Keratinocyte (primary cell): Measurements from ENCODE around the gene FDCSP. TPM values are rescaled to one million over a fixed set of nuclear protein-coding genes. Genes with fewer than 3 reads are reported as not detected.
"Not testable (repeated sequence)": the region's sequence is repeated elsewhere in the genome, so short reads cannot be mapped to it uniquely, and the experiment has no call there.

Experiments
- DNase-seq: peaks from one replicate; pipeline ENCODE4 v3.0.0-alpha.2; 2011; ENCODE audit warnings: low read depth, missing footprints, low spot score
- FAIRE-seq: peaks from 2 replicates; lab custom pipeline; 2011; peaks lifted over from hg19 to GRCh38; lab: Jason Lieb, UNC
- H2AFZ ChIP-seq: 2 replicates; pipeline ENCODE4 v1.6.0; 2012; ENCODE audit warnings: low read length, control low read depth, inconsistent platforms; ENCODE audit not compliant: control insufficient read depth
- H3K27ac ChIP-seq: 2 replicates; pipeline ENCODE4 v1.5.1; 2011; ENCODE audit warnings: low read length; ENCODE audit not compliant: control insufficient read depth, insufficient read depth
- H3K27me3 ChIP-seq: 3 replicates; pipeline ENCODE4 v1.6.0; 2011; ENCODE audit warnings: low read length; ENCODE audit not compliant: control insufficient read depth, insufficient read depth; ENCODE audit errors: extremely low read depth
- H3K36me3 ChIP-seq, 2 experiments: 2 replicates in 1 of 2; 3 replicates in 1 of 2; pipeline ENCODE4 v1.5.1; 2011; ENCODE audit warnings: low read length in 2 of 2, mild to moderate bottlenecking in 1 of 2; ENCODE audit not compliant: control insufficient read depth in 2 of 2, insufficient read depth in 2 of 2; ENCODE audit errors: extremely low read depth in 1 of 2
- H3K4me1 ChIP-seq: 3 replicates; pipeline ENCODE4 v1.5.1; 2011; ENCODE audit warnings: low read length; ENCODE audit not compliant: control insufficient read depth, insufficient read depth; ENCODE audit errors: extremely low read depth
- H3K4me2 ChIP-seq: 3 replicates; pipeline ENCODE4 v1.6.0; 2011; ENCODE audit warnings: low read depth, low read length; ENCODE audit not compliant: control insufficient read depth, insufficient read depth; ENCODE audit errors: extremely low read depth
- H3K4me3 ChIP-seq, 3 experiments: fragments of 200-600 bp in 1 of 3; sonication (generic) in 1 of 3; 2 replicates in 2 of 3; 3 replicates in 1 of 3; pipeline ENCODE4 v1.5.1; 2011 to 2016; ENCODE audit warnings: low read length in 3 of 3, mild to moderate bottlenecking in 3 of 3, control low read depth in 2 of 3, inconsistent platforms in 1 of 3, low read depth in 1 of 3, mixed read lengths in 1 of 3, mixed run types in 1 of 3, moderate library complexity in 1 of 3; ENCODE audit not compliant: control insufficient read depth in 2 of 3, insufficient read depth in 2 of 3; ENCODE audit errors: extremely low read depth in 1 of 3
- H3K79me2 ChIP-seq: 2 replicates; pipeline ENCODE4 v1.6.0; 2012; ENCODE audit warnings: low read length; ENCODE audit not compliant: control insufficient read depth, insufficient read depth
- H3K9ac ChIP-seq: 3 replicates; pipeline ENCODE4 v1.6.0; 2011; ENCODE audit warnings: low read length; ENCODE audit not compliant: control insufficient read depth, insufficient read depth; ENCODE audit errors: extremely low read depth
- H3K9me1 ChIP-seq: 3 replicates; pipeline ENCODE4 v1.6.0; 2011; ENCODE audit warnings: low read length; ENCODE audit not compliant: control insufficient read depth, insufficient read depth; ENCODE audit errors: extremely low read depth
- H3K9me3 ChIP-seq: 2 replicates; pipeline ENCODE4 v1.5.1; 2012; ENCODE audit warnings: low read depth, low read length; ENCODE audit not compliant: control insufficient read depth
- H4K20me1 ChIP-seq: 3 replicates; pipeline ENCODE4 v1.6.0; 2011; ENCODE audit warnings: low read length; ENCODE audit not compliant: control insufficient read depth, insufficient read depth; ENCODE audit errors: extremely low read depth
- dilution Hi-C: fragments of 300-500 bp; cut with MboI; formaldehyde crosslinking; loops from one replicate; pipeline ENCODE4 v1.7.0; 2020; ENCODE audit warnings: low sequenced_read_pairs; ENCODE audit not compliant: extremely low pct_ligation_motif_present
- polyA plus RNA-seq, 5 experiments: library from polyadenylated mRNA; depleted of rRNA in 3 of 5; stranded (reverse) in 3 of 5; stranded (forward) in 1 of 5; unstranded in 1 of 5; fragments of >200 nt; gene quantifications; 1 replicate in 1 of 5; 2 replicates in 3 of 5; 3 replicates in 1 of 5; pipeline versions ENCODE4 v1.2.1 to v1.2.3, GENCODE V29; 2011 to 2012; ENCODE audit warnings: missing spikeins in 2 of 5, low read depth in 1 of 5, low replicate concordance in 1 of 5

FDCSP gene
- polyA plus RNA-seq, 1 donor (not counting 4 experiments of a cell fraction or from before 2014, with no cell fraction given) = not detected

GRCh38 chr4:70216550-70216949 is 9.4 kb upstream of the FDCSP start:
- H3K4me1 ChIP-seq, H3K9me1 ChIP-seq, H3K9ac ChIP-seq, H3K27me3 ChIP-seq, H2AFZ ChIP-seq, dilution Hi-C loops, H3K4me3 ChIP-seq, H3K79me2 ChIP-seq, DNase-seq, H3K9me3 ChIP-seq, H3K4me2 ChIP-seq, H3K27ac ChIP-seq, H3K36me3 ChIP-seq, H4K20me1 ChIP-seq, FAIRE-seq: not testable (repeated sequence)

GRCh38 chr4:70221389-70221788 is 4.5 kb upstream of the FDCSP start:
- H3K9ac ChIP-seq, H3K79me2 ChIP-seq, H2AFZ ChIP-seq, H4K20me1 ChIP-seq, H3K4me3 ChIP-seq, H3K27ac ChIP-seq, FAIRE-seq, H3K4me2 ChIP-seq, H3K27me3 ChIP-seq, H3K9me1 ChIP-seq, dilution Hi-C loops, H3K9me3 ChIP-seq, H3K36me3 ChIP-seq, H3K4me1 ChIP-seq, DNase-seq: not testable (repeated sequence)

- H2AFZ ChIP-seq, H3K36me3 ChIP-seq, H3K4me3 ChIP-seq, DNase-seq, H3K9me1 ChIP-seq, H3K79me2 ChIP-seq, FAIRE-seq, H3K27me3 ChIP-seq, H3K4me2 ChIP-seq, H3K4me1 ChIP-seq, H3K9me3 ChIP-seq, dilution Hi-C loops, H3K27ac ChIP-seq, H3K9ac ChIP-seq, H4K20me1 ChIP-seq: not testable (repeated sequence)
Measured at GRCh38 chr4:70221818-70222217, 4.1 kb upstream of the FDCSP start.
